Islet precursor cell (in vitro differentiated cells): ENCODE data around the gene NANOGP8.

Experiments
- DNase-seq: peaks from one replicate; pipeline ENCODE4 v3.0.0-alpha.2; 2018

Gene NANOGP8

GRCh38 chr15:35055416-35056105 is 29.5 kb downstream of the NANOGP8 start:
- no peak for DNase-seq

DNA sequence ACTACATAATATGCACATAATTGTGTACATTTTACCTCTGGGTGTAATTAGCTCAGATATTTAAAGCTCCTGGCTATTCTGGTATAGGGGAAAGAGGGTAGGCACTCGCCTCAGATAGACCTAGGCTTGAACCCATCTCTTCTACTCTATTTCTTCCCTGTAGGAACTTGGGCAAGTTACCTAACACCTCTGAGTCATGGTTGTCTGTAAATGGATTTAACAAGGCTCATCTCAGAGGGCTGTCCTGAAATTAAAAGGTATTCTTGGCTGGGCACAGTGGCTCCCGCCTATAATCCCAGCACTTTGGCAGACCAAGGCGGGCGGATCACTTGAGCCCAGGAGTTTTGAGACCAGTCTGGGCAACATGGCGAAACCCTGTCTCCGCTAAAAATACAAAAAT is 30.7 kb downstream of the NANOGP8 start:
- DNase-seq = no peak

DNA sequence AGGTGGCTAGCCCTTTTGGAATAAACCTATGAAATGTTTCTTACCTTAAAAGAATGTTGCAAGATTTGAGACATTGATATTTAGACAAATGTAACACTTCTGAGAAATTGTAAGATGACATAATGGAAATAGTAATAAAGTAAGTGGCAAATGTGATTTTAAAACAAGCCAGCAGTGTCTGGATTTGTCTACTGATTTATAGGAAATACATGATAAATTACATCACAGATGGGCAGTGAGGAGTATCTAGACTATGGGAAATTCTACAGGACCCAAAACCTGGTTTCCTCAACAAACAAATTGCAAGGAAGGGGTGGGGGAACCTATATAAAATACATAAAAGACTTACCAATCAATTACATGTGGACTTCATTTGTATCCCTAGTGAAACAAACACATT is 37.1 kb downstream of the NANOGP8 start:
- no peak for DNase-seq

DNA sequence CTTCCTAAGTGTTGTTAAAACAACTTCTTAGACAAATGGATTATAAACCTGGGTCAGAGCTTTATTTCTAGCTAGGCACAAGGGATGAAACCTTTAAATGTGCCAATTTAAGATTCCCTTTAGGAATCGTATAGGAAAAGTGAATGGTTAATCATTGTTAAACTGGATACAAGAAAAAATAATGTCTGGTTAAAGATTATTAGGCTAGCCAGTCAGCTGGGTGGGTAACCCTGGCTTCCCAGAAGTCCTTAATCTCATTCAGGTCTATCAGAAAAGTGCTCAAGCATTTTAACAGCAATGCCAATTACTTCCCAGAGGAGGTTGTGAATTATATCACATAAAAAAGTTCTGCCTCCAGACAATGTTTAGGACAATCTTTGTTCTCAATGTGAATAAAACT is 37.6 kb downstream of the NANOGP8 start:
- DNase-seq = no peak

DNA sequence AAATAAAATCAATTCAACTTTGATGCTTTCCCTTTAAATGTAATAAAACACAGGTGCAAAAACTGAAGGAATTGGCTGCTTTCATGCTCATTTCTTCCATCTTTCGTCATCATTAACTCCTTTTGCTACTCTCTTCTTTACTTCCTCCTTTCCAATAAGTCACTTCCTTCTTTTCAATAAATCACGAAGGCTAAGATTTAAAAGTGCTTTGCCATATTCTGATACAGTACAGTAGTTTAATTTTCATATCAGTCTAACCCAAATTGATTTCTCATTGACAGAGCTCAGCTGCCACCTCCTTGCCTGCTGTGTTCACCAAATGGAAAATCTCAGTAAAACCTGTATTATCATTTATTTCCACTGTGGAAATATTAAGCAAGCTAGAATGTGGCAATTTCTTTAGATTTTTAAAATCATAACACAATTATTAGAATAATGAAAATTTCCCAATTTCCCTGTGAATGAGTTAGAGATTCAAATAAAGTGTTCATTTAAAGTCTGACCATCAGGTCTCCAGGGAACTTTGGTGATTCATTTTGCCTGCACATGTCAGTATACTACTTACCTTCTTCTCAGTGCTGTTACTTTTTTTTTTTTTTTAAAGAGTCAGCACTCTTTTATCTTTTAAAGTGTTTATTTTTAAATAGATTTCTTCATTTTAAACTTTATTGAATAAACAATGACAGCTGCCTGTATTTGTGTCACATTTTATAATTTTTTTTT is 41.6 kb downstream of the NANOGP8 start:
- no peak for DNase-seq

DNA sequence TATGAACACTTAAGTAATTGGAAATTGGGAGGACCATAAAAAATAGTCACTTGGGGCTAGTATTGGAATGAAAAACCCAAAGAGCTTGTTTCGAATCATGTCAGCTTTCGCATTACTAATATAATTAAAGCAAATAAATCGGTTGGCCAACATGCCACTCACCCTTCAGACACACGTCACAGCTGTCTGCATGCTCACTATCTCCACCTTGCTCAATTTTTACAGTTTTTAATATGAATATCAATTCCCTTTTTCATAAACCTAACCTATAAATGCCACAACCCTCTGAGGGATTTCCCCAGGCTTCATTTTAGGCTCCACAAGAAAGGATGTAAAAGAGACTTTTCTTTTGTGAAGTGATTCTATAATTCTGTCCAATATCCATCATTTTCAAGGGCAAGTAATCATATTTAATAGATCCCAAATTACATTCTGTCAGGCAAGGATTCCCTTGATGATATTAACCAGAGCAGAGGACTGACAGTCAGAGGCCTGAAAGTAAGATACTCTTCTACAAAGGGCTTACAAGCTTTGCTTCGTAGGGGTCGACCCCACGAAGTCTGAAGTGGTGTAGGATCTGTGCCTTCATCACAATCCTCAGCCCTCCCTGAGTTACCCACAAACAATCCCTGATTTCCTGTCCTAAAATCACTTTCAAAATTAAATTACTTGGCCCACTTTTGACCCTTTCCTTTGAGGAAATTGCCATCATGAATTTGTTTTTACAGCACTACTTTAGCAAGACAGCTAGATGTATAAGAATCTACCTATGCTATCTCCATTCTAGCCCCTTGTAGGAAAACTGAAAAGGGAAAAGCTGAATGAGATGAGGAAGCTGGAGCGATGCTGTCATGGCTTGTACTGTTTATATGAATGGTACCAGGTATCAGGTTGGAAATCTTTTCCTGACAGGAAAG is 44.5 kb downstream of the NANOGP8 start:
- no peak for DNase-seq

DNA sequence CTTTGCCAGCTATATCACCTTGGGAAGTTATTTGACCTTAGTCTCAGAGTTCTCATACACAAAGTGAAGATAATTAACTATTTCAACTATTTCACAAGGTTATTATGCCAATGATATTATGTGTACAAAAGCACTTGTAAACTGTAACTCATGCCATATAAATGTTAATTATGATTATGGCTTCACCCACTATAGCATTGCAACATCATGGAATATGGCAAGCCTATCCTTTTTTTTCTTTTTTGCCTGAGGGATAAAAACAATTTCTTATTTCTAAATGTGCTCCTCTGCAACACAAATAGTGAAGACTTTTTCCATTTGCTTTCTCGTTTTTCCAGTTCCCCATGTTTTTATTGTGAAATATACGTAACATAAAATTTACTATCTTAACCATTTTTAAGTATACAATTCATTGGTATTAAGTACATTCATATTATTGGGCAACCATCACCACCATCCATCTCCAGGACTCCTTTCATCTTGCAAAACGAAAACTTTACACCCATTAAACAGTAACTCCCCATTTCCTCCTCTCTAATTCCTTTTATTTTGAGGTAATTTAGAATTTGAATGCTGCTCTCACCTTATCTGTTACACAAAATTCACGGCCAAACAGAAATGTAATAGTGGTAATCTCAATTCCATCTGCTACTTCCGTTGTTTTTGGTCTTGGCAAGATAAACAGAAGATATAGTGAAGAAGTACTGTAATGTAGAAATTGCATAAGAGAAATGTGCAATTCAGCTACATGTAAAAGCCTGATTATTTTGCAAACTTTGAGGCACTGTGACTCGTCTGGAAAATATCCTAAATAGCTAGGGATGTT is 46.3 kb downstream of the NANOGP8 start:
- no peak for DNase-seq
